HepG2 (cell line): Measurements from ENCODE around the gene CD248. TPM values are rescaled to one million over a fixed set of nuclear protein-coding genes. Genes with fewer than 3 reads are reported as not detected.
A peak's percentile ranks its signal among the peaks of the same experiment; 100 is the strongest.

Source experiments
- BRCA1 ChIP-seq: sonication (generic); formaldehyde crosslinking; IDR thresholded peaks from 2 replicates; pipeline ENCODE4 v1.4.0; 2020; ENCODE audit warnings: missing genetic modification reagents
- CHD4 ChIP-seq: fragments of 200-600 bp; sonication (generic); IDR thresholded peaks from 2 replicates; pipeline ENCODE4 v1.7.0; 2017; ENCODE audit warnings: mild to moderate bottlenecking, low read length, borderline replicate concordance
- DR1 ChIP-seq: sonication (generic); formaldehyde crosslinking; IDR thresholded peaks from 2 replicates; pipeline ENCODE4 v1.8.0; 2021; ENCODE audit warnings: mild to moderate bottlenecking, missing genetic modification reagents, inconsistent platforms
- FLYWCH1 ChIP-seq: sonication (generic); formaldehyde crosslinking; IDR thresholded peaks from 2 replicates; pipeline ENCODE4 v1.8.1; 2023; ENCODE audit warnings: mild to moderate bottlenecking, missing genetic modification reagents
- GFI1 ChIP-seq: sonication (generic); formaldehyde crosslinking; IDR thresholded peaks from 2 replicates; pipeline ENCODE4 v1.5.0; 2020; ENCODE audit warnings: missing genetic modification reagents, mild to moderate bottlenecking, borderline replicate concordance
- HNF4A ChIP-seq: sonication (generic); formaldehyde crosslinking; IDR thresholded peaks from 2 replicates; pipeline ENCODE4 v1.4.0; 2020; ENCODE audit warnings: missing genetic modification reagents
- KLF6 ChIP-seq: IDR thresholded peaks from 2 replicates; pipeline ENCODE4 v1.8.0; 2016; ENCODE audit warnings: missing biosample characterization, missing genetic modification reagents
- PLSCR1 ChIP-seq: sonication (generic); formaldehyde crosslinking; IDR thresholded peaks from 2 replicates; pipeline ENCODE4 v1.5.0; 2020; ENCODE audit warnings: missing genetic modification reagents, mild to moderate bottlenecking, borderline replicate concordance
- SP5 ChIP-seq: IDR thresholded peaks from 2 replicates; pipeline ENCODE4 v1.6.1; 2016; ENCODE audit warnings: low read depth, borderline replicate concordance
- SRF ChIP-seq: IDR thresholded peaks from 2 replicates; pipeline ENCODE4 v1.6.1; 2011; ENCODE audit warnings: mild to moderate bottlenecking, low read depth, low read length, moderate library complexity
- SRSF9 ChIP-seq: fragments of 200-400 bp; formaldehyde crosslinking; IDR thresholded peaks from 2 replicates; pipeline ENCODE4 v1.6.1; 2018; ENCODE audit warnings: borderline replicate concordance, mild to moderate bottlenecking, low read depth, low read length; ENCODE audit not compliant: insufficient read depth, poor library complexity, severe bottlenecking
- TBX3 ChIP-seq: fragments of 450-650 bp; IDR thresholded peaks from 2 replicates; pipeline ENCODE4 v1.6.1; 2017; ENCODE audit warnings: antibody characterized with exemption, mild to moderate bottlenecking, inconsistent platforms, borderline replicate concordance
- TOPORS ChIP-seq: sonication (generic); formaldehyde crosslinking; IDR thresholded peaks from 2 replicates; pipeline ENCODE4 v1.8.0; 2023; ENCODE audit warnings: mild to moderate bottlenecking, missing genetic modification reagents
- ZBTB1 ChIP-seq: sonication (generic); formaldehyde crosslinking; IDR thresholded peaks from 2 replicates; pipeline ENCODE4 v1.4.0; 2020; ENCODE audit warnings: missing genetic modification reagents, borderline replicate concordance
- ZFP82 ChIP-seq: sonication (generic); formaldehyde crosslinking; IDR thresholded peaks from 2 replicates; pipeline ENCODE4 v1.5.1; 2020; ENCODE audit warnings: mild to moderate bottlenecking, missing genetic modification reagents, borderline replicate concordance
- ZNF12 ChIP-seq: sonication (generic); formaldehyde crosslinking; IDR thresholded peaks from 2 replicates; pipeline ENCODE4 v1.5.0; 2020; ENCODE audit warnings: missing genetic modification reagents
- ZNF142 ChIP-seq: sonication (generic); formaldehyde crosslinking; IDR thresholded peaks from 2 replicates; pipeline ENCODE4 v1.4.0; 2020; ENCODE audit warnings: missing genetic modification reagents
- ZNF225 ChIP-seq: sonication (generic); formaldehyde crosslinking; IDR thresholded peaks from 2 replicates; pipeline ENCODE4 v1.4.0; 2020; ENCODE audit warnings: mild to moderate bottlenecking, missing genetic modification reagents
- ZNF34 ChIP-seq: sonication (generic); formaldehyde crosslinking; IDR thresholded peaks from 2 replicates; pipeline ENCODE4 v1.4.0; 2020; ENCODE audit warnings: mild to moderate bottlenecking, missing genetic modification reagents, borderline replicate concordance
- ZNF589 ChIP-seq: sonication (generic); formaldehyde crosslinking; conservative IDR thresholded peaks from 2 replicates; pipeline ENCODE4 v1.8.0; 2022; ENCODE audit warnings: mild to moderate bottlenecking, moderate library complexity, missing genetic modification reagents
- polyA plus RNA-seq, 8 experiments: library from polyadenylated mRNA; depleted of rRNA in 3 of 8; stranded (reverse) in 7 of 8; unstranded in 1 of 8; fragments of >200 nt; fragmentation: Illumina TruSeq in 4 of 8; extraction: Trizol in 4 of 8; gene quantifications; 2 replicates each; pipeline versions ENCODE4 v1.2.1 to v1.2.3, GENCODE V29; 2011 to 2016; ENCODE audit warnings: low read depth in 4 of 8, missing spikeins in 1 of 8, mixed read lengths in 1 of 8; ENCODE audit not compliant: insufficient read depth in 1 of 8
- total RNA-seq, 5 experiments: library from RNA; depleted of rRNA; stranded (reverse); fragments of >200 nt; fragmentation: Illumina TruSeq; extraction: Trizol; gene quantifications; 2 replicates each; pipeline ENCODE4 v1.2.3, GENCODE V29; 2016; ENCODE audit warnings: low read depth in 1 of 5

The CD248 gene
- total and polyA plus RNA-seq, 2 of the 13 experiments (the other 11 are each of a cell fraction or from before 2014, with no cell fraction given) = 0.25 to 0.35 TPM

GRCh38 chr11:66313321-66314185, 3.3 kb downstream of the CD248 start (continued):
- TF ChIP-seq PLSCR1 (no peak), BRCA1 (no peak), TBX3 (no peak), KLF6 (CRISPR knock-in tag) (no peak), ZBTB1 (no peak), ZNF12 (CRISPR knock-in tag) (no peak), FLYWCH1 (CRISPR knock-in tag) (no peak), ZNF589 (CRISPR knock-in tag) (no peak), TOPORS (CRISPR knock-in tag) (no peak), ZNF142 (CRISPR knock-in tag) (no peak), SRF (no peak), ZNF34 (no peak), SRSF9 (no peak), GFI1 (CRISPR knock-in tag) (no peak; the same call in 1 of the 2 replicates), ZNF225 (CRISPR knock-in tag) (0 out of 2 replicates have a peak, but pooled peaks have one; percentile 26), ZFP82 (CRISPR knock-in tag) (no peak), HNF4A (CRISPR knock-in tag) (peak; percentile 77), SP5 (CRISPR knock-in tag) (no peak), DR1 (CRISPR knock-in tag) (no peak), CHD4 (no peak; the same call in 1 of the 2 replicates)
